CD4-positive, alpha-beta T cell (primary cell): ENCODE data around the gene SHROOM2. TPM values are rescaled to one million over a fixed set of nuclear protein-coding genes. Genes with fewer than 3 reads are reported as not detected.

Experiments used
- ATAC-seq: fragments of 200-7000 bp; cut with Tn5 transposase; one replicate; pipeline ENCODE4 v1.10.0; 2022; ENCODE audit warnings: mild to moderate bottlenecking; ENCODE audit not compliant: poor library complexity
- CTCF ChIA-PET: fragments of 350-600 bp; sonication (Branson Sonifier 250); formaldehyde crosslinking; loops from one replicate; lab custom pipeline; 2021; ENCODE audit warnings: antibody characterized with exemption, inconsistent platforms; lab: Charles Lee
- POLR2A ChIA-PET: fragments of 350-600 bp; sonication (Branson Sonifier 250); formaldehyde crosslinking; loops from one replicate; lab custom pipeline; 2021; ENCODE audit warnings: antibody characterized with exemption, inconsistent platforms; lab: Charles Lee
- DNase-seq, 14 experiments: peaks; one replicate each; pipeline ENCODE4 v3.0.0-alpha.2; 2013 to 2020; ENCODE audit warnings: mixed read lengths in 2 of 14
- H3K27ac ChIP-seq, 2 donors: one replicate each; pipeline versions ENCODE4 v1.5.1 to v1.7.0; 2013; ENCODE audit warnings: low read length in 2 of 2, low read depth in 1 of 2, mild to moderate bottlenecking in 1 of 2
- H3K27me3 ChIP-seq, 2 experiments: 1 replicate in 1 of 2; 2 replicates in 1 of 2; pipeline versions ENCODE4 v1.6.1 to v1.7.0; 2013; ENCODE audit warnings: low read length in 2 of 2, control low read depth in 1 of 2, mild to moderate bottlenecking in 1 of 2, moderate library complexity in 1 of 2; ENCODE audit not compliant: insufficient read depth in 2 of 2, control insufficient read depth in 1 of 2
- H3K36me3 ChIP-seq: one replicate; pipeline ENCODE4 v1.6.1; 2013; ENCODE audit warnings: low read length, control low read depth; ENCODE audit not compliant: insufficient read depth
- H3K4me1 ChIP-seq: one replicate; pipeline ENCODE4 v1.6.1; 2013; ENCODE audit warnings: low read length, control low read depth; ENCODE audit not compliant: insufficient read depth
- H3K4me3 ChIP-seq: one replicate; pipeline ENCODE4 v1.5.1; 2013; ENCODE audit warnings: mild to moderate bottlenecking, low read length, moderate library complexity
- H3K9me3 ChIP-seq, 2 experiments: 1 replicate in 1 of 2; 2 replicates in 1 of 2; pipeline versions ENCODE4 v1.6.1 to v1.7.0; 2013; ENCODE audit warnings: low read length in 2 of 2, mild to moderate bottlenecking in 2 of 2, control low read depth in 1 of 2, moderate library complexity in 1 of 2; ENCODE audit not compliant: control insufficient read depth in 1 of 2, insufficient read depth in 1 of 2
- H3K27ac Mint-ChIP-seq: one replicate; pipeline ENCODE4 v1.8.0; 2020; ENCODE audit warnings: mixed read lengths
- H3K27me3 Mint-ChIP-seq: one replicate; pipeline ENCODE4 v1.8.0; 2021; ENCODE audit warnings: mixed read lengths
- H3K36me3 Mint-ChIP-seq: one replicate; pipeline ENCODE4 v1.8.0; 2021; ENCODE audit warnings: low read depth, mixed read lengths
- H3K4me1 Mint-ChIP-seq: one replicate; pipeline ENCODE4 v1.8.0; 2021; ENCODE audit warnings: low read depth, mixed read lengths
- H3K4me3 Mint-ChIP-seq: one replicate; pipeline ENCODE4 v1.8.0; 2020; ENCODE audit warnings: mild to moderate bottlenecking, mixed read lengths
- H3K9me3 Mint-ChIP-seq: one replicate; pipeline ENCODE4 v1.8.0; 2020; ENCODE audit warnings: mixed read lengths
- intact Hi-C, 2 experiments: fragments of 100-400 bp; cut with DNase I in 1 of 2; cut with micrococcal nuclease in 1 of 2; formaldehyde crosslinking; loops; one replicate each; pipeline versions ENCODE4 v1.15.1 to v1.9.0; 2023 to 2025; cut with DNase I, micrococcal nuclease
- total RNA-seq, 174 experiments: library from RNA in 2 of 174; stranded (reverse) in 2 of 174; gene quantifications; one replicate each; pipeline ENCODE4 v1.2.3 and lab custom pipeline; 2021 to 2026
- TF ChIP-seq, protein P1 (sequence below): fragments of 200-600 bp; IDR thresholded peaks from one replicate; pipeline ENCODE4 v1.8.0; 2022; ENCODE audit warnings: antibody characterized with exemption, mild to moderate bottlenecking

The SHROOM2 gene
- total RNA-seq, 2 experiments from 2014 or later: not detected

DNA sequence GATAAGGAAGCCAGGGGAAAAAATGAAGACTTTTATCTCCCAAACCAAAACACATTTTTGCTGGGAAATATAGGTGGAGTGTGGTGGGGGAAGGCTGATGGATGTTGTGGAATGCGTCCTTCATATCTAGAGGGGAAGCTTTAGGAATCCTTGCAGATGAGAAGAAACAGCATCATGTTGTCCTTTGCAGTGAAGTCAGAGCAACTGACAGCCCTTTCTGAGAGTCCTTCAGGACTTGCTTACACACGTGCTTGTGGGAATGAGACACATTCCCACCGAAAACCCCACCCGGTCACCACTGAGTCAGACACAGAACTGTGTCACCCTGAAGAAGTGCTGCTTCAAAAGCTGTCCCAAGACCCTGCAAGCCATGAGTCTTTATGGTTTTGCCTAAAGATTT lies 81.5 kb downstream of the SHROOM2 start:
- POLR2A ChIA-PET: no interaction called here
- H3K27ac ChIP-seq: no peak overlapping the region
- TF ChIP-seq, protein P1, sequence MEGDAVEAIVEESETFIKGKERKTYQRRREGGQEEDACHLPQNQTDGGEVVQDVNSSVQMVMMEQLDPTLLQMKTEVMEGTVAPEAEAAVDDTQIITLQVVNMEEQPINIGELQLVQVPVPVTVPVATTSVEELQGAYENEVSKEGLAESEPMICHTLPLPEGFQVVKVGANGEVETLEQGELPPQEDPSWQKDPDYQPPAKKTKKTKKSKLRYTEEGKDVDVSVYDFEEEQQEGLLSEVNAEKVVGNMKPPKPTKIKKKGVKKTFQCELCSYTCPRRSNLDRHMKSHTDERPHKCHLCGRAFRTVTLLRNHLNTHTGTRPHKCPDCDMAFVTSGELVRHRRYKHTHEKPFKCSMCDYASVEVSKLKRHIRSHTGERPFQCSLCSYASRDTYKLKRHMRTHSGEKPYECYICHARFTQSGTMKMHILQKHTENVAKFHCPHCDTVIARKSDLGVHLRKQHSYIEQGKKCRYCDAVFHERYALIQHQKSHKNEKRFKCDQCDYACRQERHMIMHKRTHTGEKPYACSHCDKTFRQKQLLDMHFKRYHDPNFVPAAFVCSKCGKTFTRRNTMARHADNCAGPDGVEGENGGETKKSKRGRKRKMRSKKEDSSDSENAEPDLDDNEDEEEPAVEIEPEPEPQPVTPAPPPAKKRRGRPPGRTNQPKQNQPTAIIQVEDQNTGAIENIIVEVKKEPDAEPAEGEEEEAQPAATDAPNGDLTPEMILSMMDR: no peak
- CTCF ChIA-PET: no interaction called here
- no peaks in the 10 kb centered on the region for H3K4me1 ChIP-seq
- ATAC-seq (no peak), DNase-seq (no peak)
- Mint-ChIP-seq H3K4me1 (no peaks in the 10 kb centered on the region), H3K27ac (no peak overlapping the region), H3K9me3 (no peaks in the 10 kb centered on the region), H3K4me3 (no peak overlapping the region), H3K36me3 (no peaks in the 10 kb centered on the region), H3K27me3 (peaks cover 24% of the 10 kb centered on the region)
- no peak overlapping the region for H3K4me3 ChIP-seq
- intact Hi-C loops: no loop called here
- no peaks in the 10 kb centered on the region for H3K9me3 ChIP-seq
- H3K36me3 ChIP-seq: no peaks in the 10 kb centered on the region
- H3K27me3 ChIP-seq: peaks cover 0 to 5% of the 10 kb centered on the region in 2 experiments

DNA sequence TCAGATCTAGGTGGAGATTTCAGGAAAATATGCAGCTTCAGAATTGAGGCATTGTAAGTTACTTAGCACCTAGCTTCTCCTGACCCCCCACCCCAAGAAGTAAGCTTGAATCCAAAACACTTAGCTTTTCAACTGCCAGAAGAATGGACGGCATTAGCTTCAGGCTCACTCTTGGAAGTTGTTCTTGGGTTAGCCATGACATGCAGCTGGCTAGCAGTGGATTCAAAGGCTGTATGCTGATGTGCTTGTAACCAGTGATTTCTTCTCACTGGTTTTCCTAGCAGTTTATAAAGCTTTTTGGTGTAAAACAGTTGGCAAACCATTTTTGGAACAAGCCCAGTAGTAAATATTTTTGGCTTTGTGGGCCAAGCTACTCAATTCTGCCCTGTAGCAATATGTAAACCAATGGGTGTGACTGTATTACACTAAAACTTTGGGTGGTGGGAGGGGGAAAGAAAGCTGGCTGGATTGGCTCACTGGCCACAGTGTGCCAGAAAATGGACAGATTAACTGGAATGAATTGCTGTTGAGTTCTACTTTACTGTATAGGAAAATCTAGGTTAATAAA lies 85.6 kb downstream of the SHROOM2 start:
- intact Hi-C loops: loop anchor here in 1 of 2 experiments (10.0 kb wide), 1 partner anchor 1057 kb away; no protein-coding TSS in a partner anchor
- Histone ChIP-seq H3K4me1 (no peaks in the 10 kb centered on the region), H3K9me3 (no peaks in the 10 kb centered on the region), H3K4me3 (no peak overlapping the region), H3K27me3 (peaks cover 0 to 2% of the 10 kb centered on the region in 2 experiments), H3K36me3 (no peaks in the 10 kb centered on the region), H3K27ac (no peak overlapping the region)
- TF ChIP-seq, protein P1: no peak
- no peak for ATAC-seq
- H3K36me3 Mint-ChIP-seq: no peaks in the 10 kb centered on the region
- H3K27ac Mint-ChIP-seq: no peak overlapping the region
- peaks cover 22% of the 10 kb centered on the region for H3K4me1 Mint-ChIP-seq
- no peaks in the 10 kb centered on the region for H3K9me3 Mint-ChIP-seq
- no peak for DNase-seq
- POLR2A ChIA-PET: no interaction called here
- no peak overlapping the region for H3K4me3 Mint-ChIP-seq
- H3K27me3 Mint-ChIP-seq: peaks cover 29% of the 10 kb centered on the region
- CTCF ChIA-PET: no interaction called here

DNA sequence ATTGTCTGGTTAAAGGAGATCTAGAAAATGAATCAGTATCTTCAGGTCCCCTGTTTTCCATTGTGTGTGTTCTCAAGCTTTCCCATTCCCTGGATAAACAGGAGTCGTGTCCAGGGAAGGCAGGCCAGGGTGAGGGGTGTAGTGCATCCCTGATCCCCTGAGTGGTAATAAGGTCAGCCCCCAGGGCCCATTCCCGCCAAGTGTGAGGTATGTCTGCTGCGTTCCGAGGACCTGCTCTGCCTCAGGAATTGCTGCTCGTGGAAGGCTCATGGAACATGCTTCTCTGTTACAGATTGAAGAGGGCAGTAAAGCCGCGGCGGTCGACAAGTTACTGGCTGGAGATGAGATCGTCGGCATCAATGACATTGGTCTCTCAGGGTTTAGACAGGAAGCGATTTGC lies 87.1 kb downstream of the SHROOM2 start:
- H3K4me1 ChIP-seq: no peaks in the 10 kb centered on the region
- H3K9me3 Mint-ChIP-seq: no peaks in the 10 kb centered on the region
- peaks cover 23% of the 10 kb centered on the region for H3K4me1 Mint-ChIP-seq
- H3K27ac Mint-ChIP-seq: no peak overlapping the region
- no peaks in the 10 kb centered on the region for H3K36me3 Mint-ChIP-seq
- intact Hi-C loops: loop anchor here in 1 of 2 experiments (10.0 kb wide), 1 partner anchor 1059 kb away; no protein-coding TSS in a partner anchor
- POLR2A ChIA-PET: no interaction called here
- no peak overlapping the region for H3K27ac ChIP-seq
- H3K27me3 ChIP-seq: no peaks in the 10 kb centered on the region
- H3K27me3 Mint-ChIP-seq: peaks cover 17% of the 10 kb centered on the region
- CTCF ChIA-PET: no interaction called here
- no peak for DNase-seq
- no peak for ATAC-seq
- no peak overlapping the region for H3K4me3 ChIP-seq
- H3K36me3 ChIP-seq: no peaks in the 10 kb centered on the region
- TF ChIP-seq, protein P1: no peak
- no peak overlapping the region for H3K4me3 Mint-ChIP-seq
- no peaks in the 10 kb centered on the region for H3K9me3 ChIP-seq
